ENCODE results near the gene BCL2L12.
"Not testable (repeated sequence)": the region's sequence is repeated elsewhere in the genome, so short reads cannot be mapped to it uniquely, and the experiment has no call there.

Gene BCL2L12

DNA sequence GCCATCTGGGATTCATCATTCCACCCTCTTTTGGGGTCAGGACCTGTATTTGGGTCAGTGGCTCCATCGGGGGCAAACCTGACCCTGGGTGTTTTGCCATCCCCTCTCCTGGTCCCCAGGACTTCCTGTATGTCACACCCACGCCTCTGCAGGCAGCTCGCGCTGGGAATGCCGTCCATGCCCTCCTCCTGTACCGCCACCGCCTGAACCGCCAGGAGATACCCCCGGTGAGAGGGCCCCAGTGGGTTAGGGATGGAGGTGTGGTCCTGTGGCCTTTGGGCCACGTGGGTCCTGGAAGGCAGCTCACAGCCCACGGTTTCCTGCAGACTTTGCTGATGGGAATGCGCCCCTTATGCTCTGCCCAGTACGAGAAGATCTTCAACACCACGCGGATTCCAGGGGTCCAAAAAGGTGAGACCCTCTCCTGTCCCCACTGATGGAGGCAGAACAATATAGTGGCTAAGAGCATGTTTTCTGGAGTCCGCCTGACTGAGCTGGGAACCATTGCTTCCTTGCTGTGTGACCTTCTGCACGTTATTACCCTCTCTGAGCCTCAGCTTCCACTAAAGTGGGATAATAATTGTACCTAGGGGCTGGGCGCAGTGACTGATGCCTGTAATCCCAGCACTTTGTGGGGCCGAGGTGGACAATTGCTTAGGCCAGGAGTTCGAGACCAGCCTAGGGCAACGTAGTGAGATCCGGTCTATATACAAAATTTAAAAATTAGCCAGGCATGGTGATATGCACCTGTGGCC is 39.3 kb downstream of the BCL2L12 start:
- no peak for DNase-seq (ENCODE audit: low read depth in 2 of 3, low spot score in 1 of 3)

- no peak for DNase-seq (ENCODE audit: low read depth in 2 of 3, low spot score in 1 of 3)
Measured at GRCh38 chr19:49705919-49706318, 40.2 kb downstream of the BCL2L12 start.

DNA sequence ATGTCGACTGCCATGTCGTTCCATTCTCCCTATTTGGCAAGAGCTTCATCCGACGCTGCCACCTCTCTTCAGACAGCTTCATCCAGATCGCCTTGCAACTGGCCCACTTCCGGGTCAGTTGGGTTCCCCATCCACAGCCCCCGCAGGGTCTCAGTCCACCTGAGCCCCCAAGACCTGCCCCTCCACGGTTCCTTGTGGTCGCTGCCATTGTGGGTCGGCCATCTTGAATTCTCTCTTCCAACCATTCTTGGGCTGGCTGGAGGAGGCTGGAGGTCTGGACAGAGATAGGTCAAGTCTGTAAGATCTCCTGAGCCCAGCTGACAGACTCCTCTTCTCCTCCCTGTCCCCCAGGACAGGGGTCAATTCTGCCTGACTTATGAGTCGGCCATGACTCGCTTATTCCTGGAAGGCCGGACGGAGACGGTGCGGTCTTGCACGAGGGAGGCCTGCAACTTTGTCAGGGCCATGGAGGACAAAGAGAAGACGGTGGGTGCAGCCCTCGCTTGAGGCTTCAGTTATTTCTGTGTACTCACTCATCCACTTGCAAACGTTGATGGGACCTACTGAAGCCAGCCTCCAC is 44.7 kb downstream of the BCL2L12 start:
- DNase-seq (ENCODE audit: low read depth in 2 of 3, low spot score in 1 of 3) = no peak

GRCh38 chr19:49712397-49712859 is 46.7 kb downstream of the BCL2L12 start:
- no peak for DNase-seq (ENCODE audit: low read depth in 2 of 3, low spot score in 1 of 3)

GRCh38 chr19:49713236-49713845 is 47.6 kb downstream of the BCL2L12 start:
- DNase-seq (ENCODE audit: low read depth in 2 of 3, low spot score in 1 of 3) = no peak

DNA sequence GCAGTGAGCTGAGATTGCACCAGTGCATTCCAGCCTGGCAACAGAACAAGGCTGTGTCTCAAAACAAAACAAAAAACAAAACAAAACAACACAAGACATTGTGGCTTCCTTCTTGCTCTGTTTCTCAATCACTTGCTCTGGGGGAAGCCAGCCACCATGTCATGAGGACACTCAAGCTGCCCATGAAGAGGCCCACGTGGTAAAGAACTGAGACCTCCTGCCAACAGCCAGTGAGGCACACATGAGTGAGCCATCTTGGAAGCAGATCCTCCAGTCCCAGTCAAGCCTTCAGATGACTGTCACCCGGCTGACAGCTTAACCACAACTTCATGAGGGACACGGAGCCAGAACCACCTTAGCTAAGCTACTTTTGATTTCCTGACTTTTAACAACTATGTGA is 50.4 kb downstream of the BCL2L12 start:
- DNase-seq (ENCODE audit: low read depth in 2 of 3, low spot score in 1 of 3) = no peak

DNA sequence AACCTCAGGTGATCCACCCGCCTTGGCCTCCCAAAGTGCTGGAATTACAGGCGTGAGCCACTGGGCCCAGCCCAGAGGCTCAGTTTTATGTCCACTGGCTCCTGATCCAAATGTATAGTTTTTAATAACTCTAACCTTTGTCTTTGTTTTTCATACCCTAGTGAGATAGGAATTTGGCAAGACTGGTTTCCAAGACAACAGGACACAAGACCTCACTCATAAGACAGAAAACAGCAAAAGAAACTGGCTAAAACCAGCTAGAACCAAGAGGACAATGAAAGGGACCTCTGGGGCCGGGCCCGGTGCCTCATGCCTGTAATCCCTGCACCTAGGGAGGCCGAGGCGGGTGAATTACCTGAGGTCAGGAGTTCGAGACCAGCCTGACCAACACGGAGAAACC is 52.8 kb downstream of the BCL2L12 start:
- DNase-seq (ENCODE audit: low read depth in 2 of 3, low spot score in 1 of 3) = no peak

- DNase-seq (ENCODE audit: low read depth in 2 of 3, low spot score in 1 of 3) = no peak
Measured at GRCh38 chr19:49718991-49719390, 53.3 kb downstream of the BCL2L12 start.

DNA sequence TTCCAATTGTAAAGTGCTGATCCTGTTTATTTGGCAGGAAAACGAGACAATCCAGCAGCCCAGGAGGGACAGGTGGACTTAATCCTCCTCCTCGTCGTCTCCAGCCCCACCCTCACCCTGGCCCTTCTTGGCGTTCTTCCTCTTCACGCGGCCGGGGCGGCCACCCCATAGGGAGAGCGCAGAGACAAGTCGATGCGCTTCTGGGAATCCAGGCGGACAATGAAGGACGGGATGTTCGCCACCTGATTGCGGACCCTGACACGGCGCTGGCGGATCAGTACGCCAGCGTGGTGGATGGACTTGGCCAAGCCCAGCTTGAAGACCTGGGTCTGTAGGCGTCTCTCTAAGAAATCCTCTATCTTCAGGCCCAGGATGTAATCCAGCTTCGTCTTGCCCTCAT is 53.7 kb downstream of the BCL2L12 start:
- DNase-seq (ENCODE audit: low read depth in 2 of 3, low spot score in 1 of 3) = not testable (repeated sequence)

Measured in stimulated activated CD4-positive, alpha-beta T cell treated with anti-CD3 and anti-CD28 coated beads, Interleukin-12 subunit alpha, Interleukin-12 subunit beta, amount 100 ng/mL, for 48 hours (primary cell).